ENCODE results near the gene ZNF878.

DNA sequence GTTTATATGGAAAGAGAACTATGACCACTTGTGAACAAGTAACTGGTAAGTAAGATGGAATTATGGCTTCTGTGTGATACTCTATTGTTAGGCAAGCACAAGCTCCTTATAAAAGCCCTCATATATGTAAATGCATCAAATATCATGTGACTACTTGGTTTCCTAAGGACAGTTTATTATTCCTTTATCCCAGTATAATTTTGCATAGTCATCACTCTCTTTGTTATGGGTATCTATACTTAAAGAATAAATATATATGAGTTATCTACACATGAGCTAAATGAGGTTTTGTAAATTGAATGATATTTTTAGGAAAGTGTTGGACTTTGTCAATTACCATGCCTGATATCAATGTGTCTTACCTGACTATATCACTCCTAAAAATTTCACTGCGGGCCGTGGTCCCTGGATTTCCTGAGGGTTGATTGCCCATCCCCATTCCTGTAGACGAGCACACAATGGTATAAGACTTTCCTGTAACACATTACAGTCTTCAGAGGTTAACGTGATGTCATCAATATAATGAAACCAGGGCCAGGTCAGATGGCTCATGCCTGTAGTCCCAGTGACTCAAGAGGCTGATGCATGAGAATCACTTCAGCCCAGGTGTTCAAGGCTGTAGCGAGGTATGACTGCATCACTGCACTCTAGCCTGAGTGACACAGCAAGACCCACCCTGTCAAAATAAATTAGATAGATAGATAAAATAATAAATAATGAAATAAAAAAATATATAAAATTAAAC is 32.5 kb upstream of the ZNF878 start:
- no peak for TF ChIP-seq POLR2AphosphoS5 (IDR thresholded peaks at IDR 0.05)
- no peak for TF ChIP-seq CTCF (IDR thresholded peaks at IDR 0.05)
- TF ChIP-seq EP300 (IDR thresholded peaks at IDR 0.05; ENCODE audit: low read depth) = no peak
